GM23248 (cell line): ENCODE results near the gene GBF1. TPM values are rescaled to one million over a fixed set of nuclear protein-coding genes. Genes with fewer than 3 reads are reported as not detected.

ENCODE experiments used
- DNase-seq: peaks from one replicate; pipeline ENCODE4 v3.0.0-alpha.2; 2015
- H2AFZ ChIP-seq: fragments of 200-600 bp; sonication (generic); 2 replicates; pipeline ENCODE4 v1.6.1; 2016; ENCODE audit warnings: antibody characterized with exemption
- H3F3A ChIP-seq: fragments of 200-600 bp; sonication (generic); 2 replicates; pipeline ENCODE4 v1.6.1; 2016; ENCODE audit warnings: mild to moderate bottlenecking, antibody characterized with exemption, mixed run types; ENCODE audit not compliant: insufficient read depth
- H3K27ac ChIP-seq: fragments of 200-600 bp; sonication (generic); 2 replicates; pipeline ENCODE4 v1.5.1; 2016; ENCODE audit warnings: mild to moderate bottlenecking
- H3K27me3 ChIP-seq: fragments of 200-600 bp; sonication (generic); replicated peaks from 2 replicates; pipeline ENCODE4 v1.6.1; 2016; ENCODE audit warnings: mild to moderate bottlenecking; ENCODE audit not compliant: insufficient read depth
- H3K36me3 ChIP-seq: fragments of 200-600 bp; sonication (generic); 2 replicates; pipeline ENCODE4 v1.6.1; 2016; ENCODE audit warnings: low read depth, mild to moderate bottlenecking
- H3K4me1 ChIP-seq: fragments of 200-600 bp; sonication (generic); 2 replicates; pipeline ENCODE4 v1.6.1; 2016; ENCODE audit warnings: mild to moderate bottlenecking; ENCODE audit not compliant: insufficient read depth
- H3K4me2 ChIP-seq: fragments of 200-600 bp; sonication (generic); one replicate; pipeline ENCODE4 v1.6.1; 2016; ENCODE audit warnings: mild to moderate bottlenecking; ENCODE audit not compliant: unreplicated experiment
- H3K4me3 ChIP-seq: fragments of 200-600 bp; sonication (generic); 2 replicates; pipeline ENCODE4 v1.5.1; 2016; ENCODE audit warnings: mild to moderate bottlenecking
- H3K79me2 ChIP-seq: fragments of 200-600 bp; sonication (generic); 2 replicates; pipeline ENCODE4 v1.6.1; 2016; ENCODE audit warnings: mild to moderate bottlenecking; ENCODE audit not compliant: insufficient read depth
- H3K9ac ChIP-seq: fragments of 200-600 bp; sonication (generic); 2 replicates; pipeline ENCODE4 v1.6.1; 2016; ENCODE audit warnings: mild to moderate bottlenecking
- H3K9me2 ChIP-seq: fragments of 200-600 bp; sonication (generic); 2 replicates; pipeline ENCODE4 v1.6.1; 2016; ENCODE audit warnings: mixed run types, mild to moderate bottlenecking, moderate library complexity; ENCODE audit not compliant: insufficient read depth
- H3K9me3 ChIP-seq: fragments of 200-600 bp; sonication (generic); one replicate; pipeline ENCODE4 v1.6.1; 2017; ENCODE audit warnings: low read depth
- H4K20me1 ChIP-seq: fragments of 200-600 bp; sonication (generic); 2 replicates; pipeline ENCODE4 v1.6.0; 2016; ENCODE audit not compliant: insufficient read depth
- EZH2 ChIP-seq: fragments of 200-600 bp; sonication (generic); IDR thresholded peaks from 2 replicates; pipeline ENCODE4 v1.6.1; 2018; ENCODE audit warnings: antibody characterized with exemption, mild to moderate bottlenecking; ENCODE audit not compliant: insufficient read depth, poor library complexity, severe bottlenecking
- EZH2phosphoT487 ChIP-seq: fragments of 200-600 bp; sonication (generic); IDR thresholded peaks from 2 replicates; pipeline ENCODE4 v1.6.1; 2018; ENCODE audit warnings: antibody characterized with exemption, moderate library complexity, mild to moderate bottlenecking, low read depth; ENCODE audit not compliant: insufficient read depth
- WGBS, 2 experiments: methylation state at CpG; one replicate each; pipeline ENCODE4 v1.1.6; 2015 to 2017; ENCODE audit warnings: low lambda C conversion rate in 2 of 2, low coverage in 1 of 2; ENCODE audit errors: missing lambda C conversion rate in 2 of 2; 5-methylcytosine and 5-hydroxymethylcytosine counted together
- in situ Hi-C: fragments of 300-500 bp; cut with MboI; formaldehyde crosslinking; loops from 2 replicates; pipeline ENCODE4 v1.15.0; 2020
- polyA plus RNA-seq: library from polyadenylated mRNA; unstranded; fragments of >200 nt; fragmentation: Nextera tagmentation; extraction: Ambion mirVana; gene quantifications from 2 replicates; pipeline ENCODE4 v1.2.1, GENCODE V29; 2016
- total RNA-seq: library from RNA; depleted of rRNA; stranded (reverse); fragments of >200 nt; shearing (Covaris generic); gene quantifications from 2 replicates; pipeline ENCODE4 v1.2.3, GENCODE V29; 2014

The GBF1 gene
- total and polyA plus RNA-seq, 2 experiments from 2014 or later, result 29.8 to 43.9 TPM

- DNase-seq, result peak; percentile 42
- in situ Hi-C loops, result no loop called here
- H2AFZ ChIP-seq, result no peak overlapping the region
- 65 to 71% methylated on average over 4 of the region's 4 CpGs for WGBS, 2 experiments
- no peaks in the 10 kb centered on the region for H3K9me2 ChIP-seq
- H3K9ac ChIP-seq, result no peak overlapping the region
- H3K9me3 ChIP-seq, result no peaks in the 10 kb centered on the region
- H3K79me2 ChIP-seq, result no peaks in the 10 kb centered on the region
- 0 out of 2 replicates have a peak, but pooled peaks cover 4% of the 10 kb centered on the region for H3K36me3 ChIP-seq
- TF ChIP-seq EZH2phosphoT487 (no peak), EZH2 (no peak)
- no peaks in the 10 kb centered on the region for H3K4me1 ChIP-seq
- H3F3A ChIP-seq, result peaks cover 14% of the 10 kb centered on the region; the same call in 1 of the 2 replicates
- no peak overlapping the region for H3K27ac ChIP-seq
- no peak overlapping the region for H3K4me2 ChIP-seq
- no peaks in the 10 kb centered on the region for H4K20me1 ChIP-seq
- H3K4me3 ChIP-seq, result no peak overlapping the region
- no peaks in the 10 kb centered on the region for H3K27me3 ChIP-seq
Measured at GRCh38 chr10:102384606-102385429, 139.5 kb downstream of the GBF1 start.

- Histone ChIP-seq H3K9me2 (no peaks in the 10 kb centered on the region), H3K79me2 (no peaks in the 10 kb centered on the region), H3K4me3 (no peak overlapping the region), H3K27me3 (no peaks in the 10 kb centered on the region), H3K4me1 (0 out of 2 replicates have a peak, but pooled peaks cover 5% of the 10 kb centered on the region), H3K9ac (no peak overlapping the region), H3F3A (peaks cover 7% of the 10 kb centered on the region; the same call in 1 of the 2 replicates), H3K36me3 (no peaks in the 10 kb centered on the region), H2AFZ (no peak overlapping the region), H3K4me2 (no peak overlapping the region), H3K27ac (no peak overlapping the region), H3K9me3 (no peaks in the 10 kb centered on the region), H4K20me1 (no peaks in the 10 kb centered on the region)
- in situ Hi-C loops, result no loop called here
- no peak for DNase-seq
- WGBS, 2 experiments, result 50 to 52% methylated on average over 3 of the region's 3 CpGs
- TF ChIP-seq EZH2phosphoT487 (no peak), EZH2 (no peak)
Measured at GRCh38 chr10:102389894-102390293, 144.6 kb downstream of the GBF1 start.

GRCh38 chr10:102392306-102392705 is 147.0 kb downstream of the GBF1 start:
- no peaks in the 10 kb centered on the region for H3K9me2 ChIP-seq
- no peaks in the 10 kb centered on the region for H3K36me3 ChIP-seq
- peaks cover 11% of the 10 kb centered on the region; the same call in 1 of the 2 replicates for H3K4me1 ChIP-seq
- H3K79me2 ChIP-seq, result peaks cover 11% of the 10 kb centered on the region
- TF ChIP-seq EZH2 (no peak), EZH2phosphoT487 (no peak)
- H3K4me2 ChIP-seq, result no peak overlapping the region
- no peak overlapping the region for H3K27ac ChIP-seq
- H3K9ac ChIP-seq, result no peak overlapping the region
- H3K4me3 ChIP-seq, result no peak overlapping the region
- WGBS, 2 experiments, result 66 to 80% methylated on average over 5 of the region's 5 CpGs
- H3K27me3 ChIP-seq, result no peaks in the 10 kb centered on the region
- no peak for DNase-seq
- H3K9me3 ChIP-seq, result no peaks in the 10 kb centered on the region
- 0 out of 2 replicates have a peak, but pooled peaks cover 7% of the 10 kb centered on the region for H3F3A ChIP-seq
- H2AFZ ChIP-seq, result no peak overlapping the region
- H4K20me1 ChIP-seq, result no peaks in the 10 kb centered on the region
- in situ Hi-C loops, result no loop called here

- Histone ChIP-seq H3F3A (0 out of 2 replicates have a peak, but pooled peaks cover 7% of the 10 kb centered on the region), H3K27me3 (no peaks in the 10 kb centered on the region), H3K79me2 (peaks cover 14% of the 10 kb centered on the region), H3K4me2 (peak overlapping the region; percentile 99), H2AFZ (peak overlapping the region; percentile 95), H3K9ac (peak overlapping the region; percentile 88), H3K4me3 (peak overlapping the region; percentile 87), H3K9me3 (no peaks in the 10 kb centered on the region), H3K9me2 (no peaks in the 10 kb centered on the region), H4K20me1 (no peaks in the 10 kb centered on the region), H3K27ac (peak overlapping the region; percentile 87), H3K36me3 (no peaks in the 10 kb centered on the region), H3K4me1 (peaks cover 11% of the 10 kb centered on the region; the same call in 1 of the 2 replicates)
- in situ Hi-C loops, result no loop called here
- 31 to 33% methylated on average over 28 to 30 of the region's 30 CpGs for WGBS, 2 experiments
- DNase-seq, result no peak
- TF ChIP-seq EZH2phosphoT487, result no peak
- no peak for TF ChIP-seq EZH2
Measured at GRCh38 chr10:102393411-102394078, 148.2 kb downstream of the GBF1 start.
